Neural crest cell (in vitro differentiated cells): Measurements from ENCODE around the gene NAV2. TPM values are rescaled to one million over a fixed set of nuclear protein-coding genes. Genes with fewer than 3 reads are reported as not detected.

Experiments used
- DNase-seq: peaks from one replicate; pipeline ENCODE4 v3.0.0; 2021; ENCODE audit warnings: low read depth, mixed read lengths, low spot score
- H3K27ac Mint-ChIP-seq: one replicate; pipeline ENCODE4 v1.8.0; 2021; ENCODE audit warnings: mild to moderate bottlenecking, mixed read lengths; ENCODE audit not compliant: unreplicated experiment
- H3K27me3 Mint-ChIP-seq: 2 replicates; pipeline ENCODE4 v1.8.0; 2021; ENCODE audit warnings: low read depth, mild to moderate bottlenecking, mixed read lengths
- H3K36me3 Mint-ChIP-seq: 2 replicates; pipeline ENCODE4 v1.8.0; 2021; ENCODE audit warnings: low read depth, mild to moderate bottlenecking, mixed read lengths
- H3K4me1 Mint-ChIP-seq: 2 replicates; pipeline ENCODE4 v1.8.0; 2021; ENCODE audit warnings: mixed read lengths
- H3K4me3 Mint-ChIP-seq: one replicate; pipeline ENCODE4 v1.8.0; 2021; ENCODE audit warnings: mild to moderate bottlenecking, mixed read lengths
- H3K9me3 Mint-ChIP-seq: 2 replicates; pipeline ENCODE4 v1.8.0; 2021; ENCODE audit warnings: mixed read lengths
- total RNA-seq: library from RNA; stranded (reverse); gene quantifications from 2 replicates; pipeline ENCODE4 v1.2.1, GENCODE V29; 2021
- TF ChIP-seq, protein P1 (sequence below): fragments of 200-600 bp; sonication (generic); conservative IDR thresholded peaks from 2 replicates; pipeline ENCODE4 v1.5.0; 2021; ENCODE audit warnings: antibody characterized with exemption, mild to moderate bottlenecking

Gene NAV2
- total RNA-seq, 1 donor from 2014 or later = 14.1 TPM

DNA sequence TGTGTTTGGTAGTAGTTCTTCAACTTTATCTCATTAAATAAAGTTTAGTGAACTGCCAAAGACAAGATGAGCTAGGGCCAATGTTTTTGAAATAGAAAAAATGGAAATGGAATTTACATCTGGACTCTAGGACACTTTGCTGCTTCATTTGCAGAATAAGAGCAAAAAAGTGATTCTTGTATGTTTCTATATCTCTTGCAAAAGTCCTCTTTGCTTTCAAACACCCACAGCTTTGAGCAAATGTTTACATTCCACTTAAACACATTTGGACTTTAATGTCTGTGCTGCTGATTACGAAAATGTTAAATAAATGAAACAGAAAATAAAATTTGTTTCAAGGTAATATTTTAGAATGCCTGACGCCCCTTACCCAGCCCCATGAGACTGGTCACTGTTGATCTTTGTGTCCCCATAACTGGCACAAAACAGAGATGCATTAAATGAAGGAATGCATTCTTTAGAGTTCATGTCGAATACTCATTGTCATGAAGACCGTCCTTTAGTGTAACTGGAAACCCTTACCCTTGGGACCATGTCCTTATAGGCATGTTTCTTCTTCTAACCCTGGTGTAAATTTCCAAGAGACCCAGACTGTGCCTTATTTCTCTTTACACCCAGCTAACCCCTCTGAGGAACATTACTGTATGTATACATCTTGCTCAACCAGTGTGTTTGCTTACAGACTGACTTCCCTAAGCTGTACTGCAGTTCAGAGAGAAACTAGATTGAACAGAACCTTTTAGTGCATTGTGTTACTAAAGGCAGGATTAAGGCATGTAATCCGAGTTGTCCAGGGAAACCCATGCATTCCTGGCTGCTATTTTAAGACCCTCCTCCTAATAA is 199.7 kb downstream of the NAV2 start:
- no peak overlapping the region for H3K4me3 Mint-ChIP-seq
- H3K9me3 Mint-ChIP-seq = no peaks in the 10 kb centered on the region
- no peaks in the 10 kb centered on the region for H3K36me3 Mint-ChIP-seq
- no peaks in the 10 kb centered on the region for H3K27me3 Mint-ChIP-seq
- H3K4me1 Mint-ChIP-seq = peaks cover 9% of the 10 kb centered on the region
- TF ChIP-seq, protein P1, sequence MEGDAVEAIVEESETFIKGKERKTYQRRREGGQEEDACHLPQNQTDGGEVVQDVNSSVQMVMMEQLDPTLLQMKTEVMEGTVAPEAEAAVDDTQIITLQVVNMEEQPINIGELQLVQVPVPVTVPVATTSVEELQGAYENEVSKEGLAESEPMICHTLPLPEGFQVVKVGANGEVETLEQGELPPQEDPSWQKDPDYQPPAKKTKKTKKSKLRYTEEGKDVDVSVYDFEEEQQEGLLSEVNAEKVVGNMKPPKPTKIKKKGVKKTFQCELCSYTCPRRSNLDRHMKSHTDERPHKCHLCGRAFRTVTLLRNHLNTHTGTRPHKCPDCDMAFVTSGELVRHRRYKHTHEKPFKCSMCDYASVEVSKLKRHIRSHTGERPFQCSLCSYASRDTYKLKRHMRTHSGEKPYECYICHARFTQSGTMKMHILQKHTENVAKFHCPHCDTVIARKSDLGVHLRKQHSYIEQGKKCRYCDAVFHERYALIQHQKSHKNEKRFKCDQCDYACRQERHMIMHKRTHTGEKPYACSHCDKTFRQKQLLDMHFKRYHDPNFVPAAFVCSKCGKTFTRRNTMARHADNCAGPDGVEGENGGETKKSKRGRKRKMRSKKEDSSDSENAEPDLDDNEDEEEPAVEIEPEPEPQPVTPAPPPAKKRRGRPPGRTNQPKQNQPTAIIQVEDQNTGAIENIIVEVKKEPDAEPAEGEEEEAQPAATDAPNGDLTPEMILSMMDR = no peak
- H3K27ac Mint-ChIP-seq = no peak overlapping the region
- no peak for DNase-seq

DNA sequence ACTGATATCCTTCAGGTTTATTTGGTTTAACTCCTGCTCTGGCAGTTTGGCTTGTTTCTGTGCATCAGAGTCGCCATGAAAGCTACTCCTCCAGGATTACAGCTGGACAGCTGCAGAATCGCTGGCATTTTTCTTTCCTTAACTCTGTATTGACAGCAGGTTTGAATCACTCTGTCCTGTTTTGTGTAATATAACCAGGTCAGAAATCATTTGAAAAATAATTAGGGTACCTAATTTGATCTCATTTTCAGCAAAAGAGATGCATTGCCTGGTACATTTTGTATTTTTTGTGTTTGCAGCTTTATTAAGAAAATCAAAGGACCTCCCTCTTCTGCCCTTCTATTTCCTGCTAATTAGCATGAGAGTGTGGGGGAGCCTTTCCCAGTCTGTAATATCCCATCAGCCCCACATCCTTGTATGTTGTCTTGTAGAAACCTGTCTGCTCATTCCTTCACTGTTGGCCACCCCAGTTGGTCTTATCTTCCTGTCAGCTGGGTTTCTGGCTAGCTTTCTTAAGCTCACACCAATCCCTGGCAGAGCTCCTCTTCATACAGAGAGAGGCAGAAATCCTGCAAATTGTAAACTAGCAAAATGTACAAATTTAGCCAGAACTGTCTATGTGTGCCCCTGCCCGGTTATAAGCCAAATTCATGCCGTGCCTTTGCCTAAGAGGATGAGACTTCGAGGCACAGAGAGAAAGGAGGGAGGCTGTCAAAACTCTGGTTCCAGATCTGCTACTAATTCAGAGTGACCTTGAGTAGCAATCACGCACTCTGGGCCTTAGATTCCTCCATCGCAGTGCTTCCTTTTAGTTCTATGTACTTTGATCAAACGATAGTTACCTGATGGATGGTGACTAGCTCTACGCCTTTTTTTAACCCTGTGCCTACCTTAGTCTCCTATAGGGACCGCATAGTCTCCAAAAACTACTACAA is 200.6 kb downstream of the NAV2 start:
- H3K4me1 Mint-ChIP-seq = peaks cover 7% of the 10 kb centered on the region
- DNase-seq = no peak
- H3K27ac Mint-ChIP-seq = no peak overlapping the region
- H3K36me3 Mint-ChIP-seq = no peaks in the 10 kb centered on the region
- H3K4me3 Mint-ChIP-seq = no peak overlapping the region
- H3K27me3 Mint-ChIP-seq = no peaks in the 10 kb centered on the region
- no peaks in the 10 kb centered on the region for H3K9me3 Mint-ChIP-seq
- TF ChIP-seq, protein P1 = no peak

DNA sequence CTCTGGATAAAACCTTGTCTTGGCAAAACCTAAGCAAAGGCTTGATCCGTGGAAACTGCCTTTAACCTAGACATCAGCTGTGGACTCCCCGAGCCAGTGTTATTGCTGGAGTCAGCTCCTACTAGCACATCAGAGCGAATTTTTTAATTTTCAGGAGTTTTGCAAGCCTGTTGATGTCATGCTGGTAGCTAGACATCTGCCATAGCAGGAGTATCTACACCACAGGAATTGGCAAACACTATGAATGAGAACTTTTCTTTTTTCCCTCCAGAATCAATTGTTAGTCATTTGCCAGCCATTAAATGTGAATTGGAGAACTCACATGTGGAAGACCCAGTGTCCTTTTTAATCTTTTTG is 201.2 kb downstream of the NAV2 start:
- H3K27ac Mint-ChIP-seq = no peak overlapping the region
- no peak overlapping the region for H3K4me3 Mint-ChIP-seq
- no peaks in the 10 kb centered on the region for H3K9me3 Mint-ChIP-seq
- TF ChIP-seq, protein P1 = no peak
- no peaks in the 10 kb centered on the region for H3K27me3 Mint-ChIP-seq
- no peak for DNase-seq
- H3K36me3 Mint-ChIP-seq = no peaks in the 10 kb centered on the region
- peaks cover 7% of the 10 kb centered on the region for H3K4me1 Mint-ChIP-seq

DNA sequence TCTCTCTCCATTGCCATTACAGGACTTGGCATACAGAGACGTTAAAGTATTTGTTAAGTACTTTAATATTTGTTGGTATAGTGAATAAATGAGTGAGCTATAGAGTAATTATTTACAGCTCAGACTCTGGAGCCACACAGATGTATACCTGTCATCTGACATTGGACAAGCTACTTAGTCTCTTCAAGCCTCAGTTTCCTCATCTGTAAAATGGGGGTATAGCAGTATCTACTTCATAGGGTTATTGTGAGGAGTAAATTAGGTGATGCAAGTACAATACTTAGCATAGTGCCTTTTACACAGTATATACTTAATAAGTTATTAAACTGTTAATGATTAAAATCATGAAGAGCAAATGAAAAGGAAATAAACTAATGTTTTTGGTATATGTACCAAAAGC is 203.2 kb downstream of the NAV2 start:
- Mint-ChIP-seq H3K27me3 (no peaks in the 10 kb centered on the region), H3K9me3 (no peaks in the 10 kb centered on the region), H3K4me1 (peaks cover 15% of the 10 kb centered on the region), H3K4me3 (no peak overlapping the region), H3K36me3 (no peaks in the 10 kb centered on the region), H3K27ac (no peak overlapping the region)
- TF ChIP-seq, protein P1 = no peak
- no peak for DNase-seq

DNA sequence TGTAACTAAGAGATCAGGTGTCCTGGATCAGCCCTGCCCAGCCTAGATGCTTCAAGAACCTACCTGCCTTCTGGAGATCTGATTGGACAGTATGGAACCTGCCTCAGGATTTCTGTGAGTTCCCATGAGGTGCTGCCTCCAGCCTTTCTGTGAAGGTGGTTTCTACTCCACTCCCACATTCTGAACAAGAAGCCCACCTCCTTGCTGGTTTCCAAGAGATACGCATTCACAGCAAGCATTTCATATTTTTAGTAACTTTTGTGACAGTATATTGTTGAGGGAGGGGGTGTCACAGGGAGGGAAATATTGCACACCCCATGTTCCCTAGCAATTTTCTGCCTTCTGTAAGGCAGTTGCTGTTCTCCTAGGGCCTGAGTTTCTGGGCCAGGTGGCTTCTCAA is 204.4 kb downstream of the NAV2 start:
- Mint-ChIP-seq H3K4me1 (peaks cover 25% of the 10 kb centered on the region), H3K27me3 (no peaks in the 10 kb centered on the region), H3K4me3 (no peak overlapping the region), H3K36me3 (no peaks in the 10 kb centered on the region), H3K27ac (peak overlapping the region; percentile 8), H3K9me3 (no peaks in the 10 kb centered on the region)
- TF ChIP-seq, protein P1 = no peak
- no peak for DNase-seq
